ENCODE results near the gene SLC22A2. TPM values are rescaled to one million over a fixed set of nuclear protein-coding genes. Genes with fewer than 3 reads are reported as not detected.

The SLC22A2 gene
- total RNA-seq, 1 experiment from 2014 or later, result not detected

- peaks cover 2% of the 10 kb centered on the region for H3K9me3 Mint-ChIP-seq (ENCODE audit: low read depth, unreplicated experiment)
- no peak for DNase-seq
- H3K4me3 Mint-ChIP-seq (ENCODE audit: low read depth, unreplicated experiment), result no peak overlapping the region
- TF ChIP-seq CTCF (IDR thresholded peaks at IDR 0.05; ENCODE audit: unreplicated experiment), result no peak
- intact Hi-C loops (cut with micrococcal nuclease; ENCODE audit: unreplicated experiment), result no loop called here
- no peaks in the 10 kb centered on the region for H3K27me3 Mint-ChIP-seq (ENCODE audit: unreplicated experiment)
- H3K27ac Mint-ChIP-seq (ENCODE audit: unreplicated experiment), result no peak overlapping the region
- no TSS peak for BruUV-seq (replicated peaks)
- CTCF ChIA-PET, result no interaction called here
- H3K4me1 Mint-ChIP-seq (ENCODE audit: low read depth, unreplicated experiment), result no peaks in the 10 kb centered on the region
- H3K36me3 Mint-ChIP-seq (ENCODE audit: insufficient read depth, unreplicated experiment), result no peaks in the 10 kb centered on the region
Observed at GRCh38 chr6:160177220-160177619, 81.4 kb downstream of the SLC22A2 start.

DNA sequence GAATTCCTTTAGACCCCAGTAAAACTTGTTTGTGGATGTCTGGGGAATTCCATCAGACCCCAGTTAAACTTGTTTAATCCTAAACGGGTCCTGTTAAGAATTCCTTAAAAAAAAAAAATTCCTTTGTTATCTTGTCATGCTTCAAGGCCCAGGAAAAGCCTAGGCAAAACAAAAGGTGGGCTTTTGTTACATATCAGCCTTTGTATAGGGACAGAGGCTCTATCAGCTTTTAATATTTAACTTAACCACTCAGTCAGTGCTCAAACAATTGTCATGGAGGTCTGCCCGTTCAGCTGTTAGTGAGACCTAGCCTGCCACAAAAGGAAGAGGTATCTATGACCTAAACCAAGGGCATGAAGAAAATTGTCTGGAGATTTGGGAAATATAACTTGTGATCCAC lies 83.9 kb downstream of the SLC22A2 start:
- intact Hi-C loops (cut with micrococcal nuclease; ENCODE audit: unreplicated experiment), result no loop called here
- no TSS peak for BruUV-seq (replicated peaks)
- H3K36me3 Mint-ChIP-seq (ENCODE audit: insufficient read depth, unreplicated experiment), result no peaks in the 10 kb centered on the region
- DNase-seq, result no peak
- no peak overlapping the region for H3K4me3 Mint-ChIP-seq (ENCODE audit: low read depth, unreplicated experiment)
- no peak for TF ChIP-seq CTCF (IDR thresholded peaks at IDR 0.05; ENCODE audit: unreplicated experiment)
- H3K4me1 Mint-ChIP-seq (ENCODE audit: low read depth, unreplicated experiment), result no peaks in the 10 kb centered on the region
- peaks cover 2% of the 10 kb centered on the region for H3K9me3 Mint-ChIP-seq (ENCODE audit: low read depth, unreplicated experiment)
- H3K27me3 Mint-ChIP-seq (ENCODE audit: unreplicated experiment), result no peaks in the 10 kb centered on the region
- CTCF ChIA-PET, result interaction anchor here (0.7 to 0.8 kb wide), 2 partner anchors 37 to 163 kb away, joined by 3 to 4 read pairs; no protein-coding TSS in a partner anchor
- no peak overlapping the region for H3K27ac Mint-ChIP-seq (ENCODE audit: unreplicated experiment)

- H3K9me3 Mint-ChIP-seq (ENCODE audit: low read depth, unreplicated experiment), result peaks cover 2% of the 10 kb centered on the region
- H3K36me3 Mint-ChIP-seq (ENCODE audit: insufficient read depth, unreplicated experiment), result no peaks in the 10 kb centered on the region
- no peaks in the 10 kb centered on the region for H3K4me1 Mint-ChIP-seq (ENCODE audit: low read depth, unreplicated experiment)
- no peak for TF ChIP-seq CTCF (IDR thresholded peaks at IDR 0.05; ENCODE audit: unreplicated experiment)
- no peak overlapping the region for H3K27ac Mint-ChIP-seq (ENCODE audit: unreplicated experiment)
- H3K27me3 Mint-ChIP-seq (ENCODE audit: unreplicated experiment), result no peaks in the 10 kb centered on the region
- CTCF ChIA-PET, result interaction anchor here (0.7 to 0.8 kb wide), 2 partner anchors 36 to 164 kb away, joined by 3 to 4 read pairs; no protein-coding TSS in a partner anchor
- DNase-seq, result no peak
- intact Hi-C loops (cut with micrococcal nuclease; ENCODE audit: unreplicated experiment), result no loop called here
- BruUV-seq (replicated peaks), result no TSS peak
- H3K4me3 Mint-ChIP-seq (ENCODE audit: low read depth, unreplicated experiment), result no peak overlapping the region
Observed at GRCh38 chr6:160173806-160174527, 84.7 kb downstream of the SLC22A2 start.

- TF ChIP-seq CTCF (IDR thresholded peaks at IDR 0.05; ENCODE audit: unreplicated experiment), result no peak
- no peak overlapping the region for H3K27ac Mint-ChIP-seq (ENCODE audit: unreplicated experiment)
- no peaks in the 10 kb centered on the region for H3K27me3 Mint-ChIP-seq (ENCODE audit: unreplicated experiment)
- no peaks in the 10 kb centered on the region for H3K4me1 Mint-ChIP-seq (ENCODE audit: low read depth, unreplicated experiment)
- H3K36me3 Mint-ChIP-seq (ENCODE audit: insufficient read depth, unreplicated experiment), result no peaks in the 10 kb centered on the region
- no peak overlapping the region for H3K4me3 Mint-ChIP-seq (ENCODE audit: low read depth, unreplicated experiment)
- CTCF ChIA-PET, result no interaction called here
- no TSS peak for BruUV-seq (replicated peaks)
- no peak for DNase-seq
- intact Hi-C loops (cut with micrococcal nuclease; ENCODE audit: unreplicated experiment), result no loop called here
- H3K9me3 Mint-ChIP-seq (ENCODE audit: low read depth, unreplicated experiment), result no peaks in the 10 kb centered on the region
Observed at GRCh38 chr6:160172704-160173103, 85.9 kb downstream of the SLC22A2 start.
